Measurements from ENCODE around the gene NRDC. TPM values are rescaled to one million over a fixed set of nuclear protein-coding genes. Genes with fewer than 3 reads are reported as not detected.

The NRDC gene
- polyA plus RNA-seq, 3 donors = 120 to 183 (median 150) TPM

Other genes with a start within 250 kb of the NRDC start
- 1 to 10 TPM; 4.3 to 6.5 (median 5.5) TPM for gene RAB3B, start 112.0 kb upstream of the NRDC start, polyA plus RNA-seq (ENCODE audit: insufficient read length in 3 of 3)
- gene KTI12, start 155.1 kb upstream of the NRDC start, polyA plus RNA-seq (ENCODE audit: insufficient read length in 3 of 3) = 1 to 10 TPM; 5.9 to 6.2 (median 6.1) TPM
- gene TXNDC12, start 176.5 kb upstream of the NRDC start, polyA plus RNA-seq (ENCODE audit: insufficient read length in 3 of 3) = 10 to 100 TPM; 66.7 to 80.5 (median 79.3) TPM
- 10 to 100 TPM; 70.3 to 78.6 (median 71.1) TPM for gene BTF3L4, start 177.6 kb upstream of the NRDC start, polyA plus RNA-seq (ENCODE audit: insufficient read length in 3 of 3)